PFSK-1 (cell line): ENCODE data around the gene FBXW9.

Source experiments
- TAF1 ChIP-seq: IDR thresholded peaks from 2 replicates; pipeline ENCODE4 v1.6.1; 2012; ENCODE audit warnings: low read length, control low read depth, borderline replicate concordance; ENCODE audit not compliant: insufficient read depth
- TF ChIP-seq, protein P1 (sequence below), 2 experiments: IDR thresholded peaks; 2 replicates each; pipeline versions ENCODE4 v1.6.1 to v1.8.0; 2011 to 2012; ENCODE audit warnings: low read depth in 2 of 2, low read length in 2 of 2, control low read depth in 1 of 2, inconsistent platforms in 1 of 2, mild to moderate bottlenecking in 1 of 2, moderate library complexity in 1 of 2; ENCODE audit not compliant: insufficient read depth in 1 of 2

- TF ChIP-seq, protein P1, sequence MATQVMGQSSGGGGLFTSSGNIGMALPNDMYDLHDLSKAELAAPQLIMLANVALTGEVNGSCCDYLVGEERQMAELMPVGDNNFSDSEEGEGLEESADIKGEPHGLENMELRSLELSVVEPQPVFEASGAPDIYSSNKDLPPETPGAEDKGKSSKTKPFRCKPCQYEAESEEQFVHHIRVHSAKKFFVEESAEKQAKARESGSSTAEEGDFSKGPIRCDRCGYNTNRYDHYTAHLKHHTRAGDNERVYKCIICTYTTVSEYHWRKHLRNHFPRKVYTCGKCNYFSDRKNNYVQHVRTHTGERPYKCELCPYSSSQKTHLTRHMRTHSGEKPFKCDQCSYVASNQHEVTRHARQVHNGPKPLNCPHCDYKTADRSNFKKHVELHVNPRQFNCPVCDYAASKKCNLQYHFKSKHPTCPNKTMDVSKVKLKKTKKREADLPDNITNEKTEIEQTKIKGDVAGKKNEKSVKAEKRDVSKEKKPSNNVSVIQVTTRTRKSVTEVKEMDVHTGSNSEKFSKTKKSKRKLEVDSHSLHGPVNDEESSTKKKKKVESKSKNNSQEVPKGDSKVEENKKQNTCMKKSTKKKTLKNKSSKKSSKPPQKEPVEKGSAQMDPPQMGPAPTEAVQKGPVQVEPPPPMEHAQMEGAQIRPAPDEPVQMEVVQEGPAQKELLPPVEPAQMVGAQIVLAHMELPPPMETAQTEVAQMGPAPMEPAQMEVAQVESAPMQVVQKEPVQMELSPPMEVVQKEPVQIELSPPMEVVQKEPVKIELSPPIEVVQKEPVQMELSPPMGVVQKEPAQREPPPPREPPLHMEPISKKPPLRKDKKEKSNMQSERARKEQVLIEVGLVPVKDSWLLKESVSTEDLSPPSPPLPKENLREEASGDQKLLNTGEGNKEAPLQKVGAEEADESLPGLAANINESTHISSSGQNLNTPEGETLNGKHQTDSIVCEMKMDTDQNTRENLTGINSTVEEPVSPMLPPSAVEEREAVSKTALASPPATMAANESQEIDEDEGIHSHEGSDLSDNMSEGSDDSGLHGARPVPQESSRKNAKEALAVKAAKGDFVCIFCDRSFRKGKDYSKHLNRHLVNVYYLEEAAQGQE (IDR thresholded peaks at IDR 0.05; ENCODE audit: insufficient read depth in 1 of 2, low read depth in 2 of 2, low read length in 2 of 2): no peak
- no peak for TF ChIP-seq TAF1
Measured at GRCh38 chr19:12668346-12668745, 28.1 kb downstream of the FBXW9 start.
